ENCODE data around the gene S100A5. TPM values are rescaled to one million over a fixed set of nuclear protein-coding genes. Genes with fewer than 3 reads are reported as not detected.
"Not testable (repeated sequence)": the region's sequence is repeated elsewhere in the genome, so short reads cannot be mapped to it uniquely, and the experiment has no call there.

S100A5 gene
- polyA plus RNA-seq, 4 donors: 0.18 TPM; not detected in 3

DNA sequence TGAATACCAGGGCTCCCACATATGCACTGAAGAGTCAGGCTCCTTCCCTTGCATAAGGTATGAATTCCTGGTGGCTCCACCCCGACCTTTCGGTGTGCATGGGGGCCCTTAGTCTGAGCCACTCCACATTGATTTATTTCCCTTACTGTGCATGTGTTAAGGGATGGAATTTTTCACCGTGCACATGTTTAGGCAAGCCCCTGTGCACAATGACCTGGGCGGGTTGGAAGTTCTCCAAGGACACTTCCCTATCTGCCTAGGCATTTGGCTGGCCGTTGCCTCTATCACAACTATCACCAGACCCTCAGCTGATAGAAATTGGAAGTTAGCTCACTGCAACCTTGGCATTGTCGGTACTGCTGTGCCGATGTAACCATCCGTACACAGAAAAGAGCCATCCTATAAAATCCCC, 14.6 kb downstream of the S100A5 start:
- no peak overlapping the region for H3K4me3 ChIP-seq (ENCODE audit: low read depth in 1 of 3, low read length in 3 of 3)
- DNase-seq (no peak), FAIRE-seq (no peak)
- no peaks in the 10 kb centered on the region for H3K27me3 ChIP-seq (ENCODE audit: control insufficient read depth in 3 of 3, insufficient read depth in 3 of 3, low read length in 3 of 3)
- peaks cover 0 to 11% (median 0%) of the 10 kb centered on the region in 3 donors for H3K4me1 ChIP-seq (ENCODE audit: control insufficient read depth in 3 of 3, insufficient read depth in 2 of 3, low read depth in 1 of 3, low read length in 2 of 3)
- H3K27ac ChIP-seq (ENCODE audit: low read depth in 1 of 3, low read length in 2 of 3): no peak overlapping the region
- H3K36me3 ChIP-seq (ENCODE audit: control insufficient read depth in 3 of 3, insufficient read depth in 2 of 3, low read depth in 1 of 3, low read length in 3 of 3): no peaks in the 10 kb centered on the region
- H3K9me3 ChIP-seq (ENCODE audit: control insufficient read depth in 2 of 2, insufficient read depth in 1 of 2, low read depth in 1 of 2, low read length in 1 of 2): no peaks in the 10 kb centered on the region
- WGBS, 3 donors: 45 to 56% (median 50%) methylated on average over 8 of the region's 8 CpGs

DNA sequence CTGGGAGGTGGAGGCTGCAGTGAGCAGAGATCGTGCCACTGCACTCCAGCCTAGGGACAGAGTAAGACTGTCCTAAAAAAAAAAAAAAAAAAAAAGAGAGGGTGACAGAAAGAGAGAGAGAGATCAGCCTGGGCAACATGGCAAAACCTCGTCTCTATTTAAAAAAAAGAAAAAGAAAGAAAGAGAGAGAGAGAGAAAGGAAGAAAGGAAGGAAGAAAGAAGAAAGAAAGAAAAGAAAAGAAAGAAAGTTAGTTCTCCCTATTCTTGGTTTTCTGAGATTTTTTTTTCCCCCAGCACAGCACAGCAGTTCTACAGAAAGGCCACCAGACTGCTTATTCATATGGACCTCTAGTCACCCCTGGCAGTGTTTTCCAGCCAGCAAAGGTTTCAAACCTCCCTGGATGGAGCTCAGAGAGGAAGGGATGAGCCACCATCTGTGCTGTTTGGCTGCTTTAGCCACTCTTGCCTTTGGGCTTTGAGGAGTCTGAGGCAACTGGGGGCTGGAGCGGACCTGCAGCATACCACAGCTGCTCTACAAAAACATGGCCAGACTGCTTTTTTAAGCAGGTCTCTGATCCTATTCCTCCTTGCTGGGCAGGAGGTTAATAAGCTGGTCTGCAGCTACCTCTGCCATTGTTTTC, 15.5 kb downstream of the S100A5 start:
- Histone ChIP-seq H3K4me3 (ENCODE audit: low read depth in 1 of 3, low read length in 3 of 3) (no peak overlapping the region), H3K4me1 (ENCODE audit: control insufficient read depth in 3 of 3, insufficient read depth in 2 of 3, low read depth in 1 of 3, low read length in 2 of 3) (peaks cover 0 to 19% (median 5%) of the 10 kb centered on the region in 3 donors), H3K27me3 (ENCODE audit: control insufficient read depth in 3 of 3, insufficient read depth in 3 of 3, low read length in 3 of 3) (no peaks in the 10 kb centered on the region), H3K9me3 (ENCODE audit: control insufficient read depth in 2 of 2, insufficient read depth in 1 of 2, low read depth in 1 of 2, low read length in 1 of 2) (no peaks in the 10 kb centered on the region), H3K27ac (ENCODE audit: low read depth in 1 of 3, low read length in 2 of 3) (no peak overlapping the region), H3K36me3 (ENCODE audit: control insufficient read depth in 3 of 3, insufficient read depth in 2 of 3, low read depth in 1 of 3, low read length in 3 of 3) (no peaks in the 10 kb centered on the region)
- no peak for DNase-seq
- no peak for FAIRE-seq
- WGBS, 3 donors: 61 to 69% (median 61%) methylated on average over 3 of the region's 3 CpGs

DNA sequence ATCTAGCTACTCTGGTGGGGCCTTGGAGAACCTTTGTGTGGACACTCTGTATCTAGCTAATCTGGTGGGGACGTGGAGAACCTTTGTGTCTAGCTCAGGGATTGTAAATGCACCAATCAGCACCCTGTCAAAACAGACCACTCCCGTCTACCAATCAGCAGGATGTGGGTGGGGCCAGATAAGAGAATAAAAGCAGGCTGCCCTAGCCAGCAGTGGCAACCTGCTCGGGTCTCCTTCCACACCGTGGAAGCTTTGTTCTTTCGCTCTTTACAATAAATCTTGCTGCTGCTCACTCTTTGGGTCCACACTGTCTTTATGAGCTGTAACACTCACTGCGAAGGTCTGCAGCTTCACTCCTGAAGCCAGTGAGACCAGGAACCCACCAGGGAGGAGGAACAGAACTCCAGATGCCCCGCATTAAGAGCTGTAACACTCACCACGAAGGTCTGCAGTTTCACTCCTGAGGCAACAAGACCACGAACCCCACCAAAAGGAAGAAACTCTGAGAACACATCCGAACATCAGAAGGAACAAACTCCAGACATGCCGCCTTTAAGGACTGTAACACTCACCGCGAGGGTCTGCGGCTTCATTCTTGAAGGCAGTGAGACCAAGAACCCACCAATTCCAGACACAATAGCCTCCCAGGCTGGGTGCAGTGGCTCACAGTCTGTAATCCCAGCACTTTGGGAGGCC, 18.2 kb downstream of the S100A5 start:
- H3K4me1 ChIP-seq (ENCODE audit: control insufficient read depth in 3 of 3, insufficient read depth in 2 of 3, low read depth in 1 of 3, low read length in 2 of 3): peaks cover 0 to 19% (median 5%) of the 10 kb centered on the region in 3 donors
- H3K27me3 ChIP-seq (ENCODE audit: control insufficient read depth in 3 of 3, insufficient read depth in 3 of 3, low read length in 3 of 3); H3K27ac ChIP-seq (ENCODE audit: low read depth in 1 of 3, low read length in 2 of 3); H3K36me3 ChIP-seq (ENCODE audit: control insufficient read depth in 3 of 3, insufficient read depth in 2 of 3, low read depth in 1 of 3, low read length in 3 of 3); H3K9me3 ChIP-seq (ENCODE audit: control insufficient read depth in 2 of 2, insufficient read depth in 1 of 2, low read depth in 1 of 2, low read length in 1 of 2); DNase-seq; H3K4me3 ChIP-seq (ENCODE audit: low read depth in 1 of 3, low read length in 3 of 3); FAIRE-seq: not testable (repeated sequence)
- 77% methylated on average over 13 to 14 of the region's 14 CpGs for WGBS, 3 donors

DNA sequence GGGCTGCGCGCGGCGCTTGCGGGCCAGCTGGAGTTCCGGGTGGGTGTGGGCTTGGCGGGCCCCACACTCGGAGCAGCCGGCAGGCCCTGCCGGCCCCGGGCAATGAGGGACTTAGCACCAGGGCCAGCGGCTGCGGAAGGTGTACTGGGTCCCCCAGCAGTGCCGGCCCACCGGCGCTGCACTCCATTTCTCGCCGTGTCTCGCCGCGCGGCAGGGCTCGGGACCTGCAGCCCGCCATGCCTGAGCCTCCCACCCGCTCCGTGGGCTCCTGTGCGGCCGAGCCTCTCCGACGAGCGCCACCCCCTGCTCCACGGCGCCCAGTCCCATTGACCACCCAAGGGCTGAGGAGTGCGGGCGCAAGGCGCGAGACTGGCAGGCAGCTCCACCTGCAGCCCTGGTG, 18.9 kb downstream of the S100A5 start:
- FAIRE-seq; H3K27me3 ChIP-seq (ENCODE audit: control insufficient read depth in 3 of 3, insufficient read depth in 3 of 3, low read length in 3 of 3); H3K4me3 ChIP-seq (ENCODE audit: low read depth in 1 of 3, low read length in 3 of 3); H3K36me3 ChIP-seq (ENCODE audit: control insufficient read depth in 3 of 3, insufficient read depth in 2 of 3, low read depth in 1 of 3, low read length in 3 of 3); H3K9me3 ChIP-seq (ENCODE audit: control insufficient read depth in 2 of 2, insufficient read depth in 1 of 2, low read depth in 1 of 2, low read length in 1 of 2); DNase-seq; H3K27ac ChIP-seq (ENCODE audit: low read depth in 1 of 3, low read length in 2 of 3): not testable (repeated sequence)
- 97 to 98% (median 97%) methylated on average over 27 to 37 of the region's 37 CpGs for WGBS, 3 donors
- peaks cover 0 to 19% (median 5%) of the 10 kb centered on the region in 3 donors for H3K4me1 ChIP-seq (ENCODE audit: control insufficient read depth in 3 of 3, insufficient read depth in 2 of 3, low read depth in 1 of 3, low read length in 2 of 3)

DNA sequence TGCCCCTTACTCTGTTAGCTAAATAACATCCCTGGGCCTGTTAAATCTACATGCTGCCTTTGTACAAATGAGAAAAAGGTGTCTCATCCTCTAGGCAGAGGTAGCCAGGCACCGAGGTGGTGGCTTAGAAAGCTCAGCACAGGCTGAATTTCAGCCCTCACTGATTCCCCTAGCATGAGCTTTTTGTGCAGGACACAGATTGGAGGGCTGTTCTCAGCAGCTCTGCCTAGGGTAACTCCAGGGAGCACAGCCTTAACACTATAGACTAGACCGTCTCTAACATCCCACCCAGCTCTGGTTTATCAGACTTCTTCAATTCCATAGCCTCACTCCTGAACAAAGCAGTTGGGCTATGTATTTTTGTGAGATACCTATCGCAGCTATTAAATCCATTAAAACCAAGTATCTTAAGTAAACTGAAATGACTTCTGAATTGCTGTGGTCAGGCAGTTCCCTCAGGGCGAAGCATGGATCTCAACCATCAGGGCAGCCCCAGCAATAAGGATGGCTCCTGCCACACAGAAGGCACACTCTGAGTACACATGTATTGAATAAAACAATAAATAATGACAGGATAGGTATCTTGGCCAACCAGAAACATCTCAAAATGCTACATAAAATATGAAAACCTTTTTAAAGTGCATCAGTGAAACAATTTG, 19.8 kb downstream of the S100A5 start:
- Histone ChIP-seq H3K36me3 (ENCODE audit: control insufficient read depth in 3 of 3, insufficient read depth in 2 of 3, low read depth in 1 of 3, low read length in 3 of 3) (no peaks in the 10 kb centered on the region), H3K27me3 (ENCODE audit: control insufficient read depth in 3 of 3, insufficient read depth in 3 of 3, low read length in 3 of 3) (no peaks in the 10 kb centered on the region), H3K9me3 (ENCODE audit: control insufficient read depth in 2 of 2, insufficient read depth in 1 of 2, low read depth in 1 of 2, low read length in 1 of 2) (no peaks in the 10 kb centered on the region), H3K4me1 (ENCODE audit: control insufficient read depth in 3 of 3, insufficient read depth in 2 of 3, low read depth in 1 of 3, low read length in 2 of 3) (peaks cover 0 to 21% (median 5%) of the 10 kb centered on the region in 3 donors), H3K27ac (ENCODE audit: low read depth in 1 of 3, low read length in 2 of 3) (peak overlapping the region; percentile 55 to 86 (median 70)), H3K4me3 (ENCODE audit: low read depth in 1 of 3, low read length in 3 of 3) (no peak overlapping the region)
- DNase-seq (no peak), FAIRE-seq (no peak)
- WGBS, 3 donors: 41 to 69% (median 63%) methylated on average over 4 of the region's 4 CpGs

DNA sequence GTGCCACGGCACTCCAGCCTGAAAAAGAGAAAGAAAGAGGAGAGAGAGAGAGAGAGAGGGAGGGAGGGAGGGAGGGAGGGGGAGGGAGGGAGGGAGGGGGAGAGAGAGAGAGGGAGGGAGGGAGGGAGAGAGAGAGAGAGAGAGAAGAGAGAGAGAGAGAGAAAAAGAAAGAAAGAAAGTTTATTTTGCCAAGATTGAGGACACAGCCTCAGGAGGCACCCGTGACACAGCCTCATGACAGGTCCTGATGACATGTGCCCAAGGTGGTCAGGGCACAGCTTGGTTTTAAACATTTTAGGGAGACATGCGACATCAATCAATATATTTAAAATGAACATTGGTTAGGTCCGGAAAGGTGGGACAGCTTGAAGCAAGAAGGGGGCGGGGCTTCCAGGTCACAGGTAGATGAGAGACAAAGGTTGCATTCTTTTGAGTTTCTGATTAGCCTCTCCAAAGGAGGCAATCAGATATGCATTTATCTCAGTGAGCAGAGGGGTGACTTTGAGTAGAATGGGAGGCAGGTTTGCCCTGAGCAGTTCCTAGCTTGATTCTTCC, 20.5 kb downstream of the S100A5 start:
- not testable (repeated sequence) for FAIRE-seq; H3K27me3 ChIP-seq (ENCODE audit: control insufficient read depth in 3 of 3, insufficient read depth in 3 of 3, low read length in 3 of 3); H3K36me3 ChIP-seq (ENCODE audit: control insufficient read depth in 3 of 3, insufficient read depth in 2 of 3, low read depth in 1 of 3, low read length in 3 of 3); H3K9me3 ChIP-seq (ENCODE audit: control insufficient read depth in 2 of 2, insufficient read depth in 1 of 2, low read depth in 1 of 2, low read length in 1 of 2)
- peak; percentile 84 to 89 for DNase-seq
- H3K27ac ChIP-seq (ENCODE audit: low read depth in 1 of 3, low read length in 2 of 3): peak overlapping the region; percentile 55 to 86 (median 81)
- 18 to 61% (median 48%) methylated on average over 4 to 5 of the region's 5 CpGs for WGBS, 3 donors
- peak overlapping the region in 1 of 3 donors; percentile 20 for H3K4me3 ChIP-seq (ENCODE audit: low read depth in 1 of 3, low read length in 3 of 3)
- H3K4me1 ChIP-seq (ENCODE audit: control insufficient read depth in 3 of 3, insufficient read depth in 2 of 3, low read depth in 1 of 3, low read length in 2 of 3): peaks cover 5 to 24% (median 7%) of the 10 kb centered on the region in 3 donors

DNA sequence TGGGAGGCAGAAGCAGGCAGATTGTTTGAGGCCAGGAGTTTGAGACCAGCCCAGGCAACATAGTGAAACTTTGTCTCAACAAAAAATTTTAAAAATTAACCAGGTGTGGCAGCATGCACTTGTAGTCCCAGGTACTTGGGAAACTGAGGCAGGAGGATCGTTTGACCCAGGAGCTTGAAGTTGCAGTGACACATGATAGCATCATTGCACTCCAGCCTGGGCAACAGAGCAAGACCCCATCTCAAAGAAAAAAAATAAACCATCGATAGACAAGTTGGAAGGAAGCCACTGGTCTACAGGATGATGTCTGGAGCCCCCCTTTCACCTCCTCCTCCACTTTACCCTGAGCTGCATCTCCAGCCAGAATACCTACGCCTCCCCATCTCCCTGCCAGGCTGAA, 21.5 kb downstream of the S100A5 start:
- 73 to 87% (median 79%) methylated on average over 3 of the region's 3 CpGs for WGBS, 3 donors
- Histone ChIP-seq H3K27ac (ENCODE audit: low read depth in 1 of 3, low read length in 2 of 3) (no peak overlapping the region), H3K27me3 (ENCODE audit: control insufficient read depth in 3 of 3, insufficient read depth in 3 of 3, low read length in 3 of 3) (no peaks in the 10 kb centered on the region), H3K36me3 (ENCODE audit: control insufficient read depth in 3 of 3, insufficient read depth in 2 of 3, low read depth in 1 of 3, low read length in 3 of 3) (no peaks in the 10 kb centered on the region), H3K4me3 (ENCODE audit: low read depth in 1 of 3, low read length in 3 of 3) (no peak overlapping the region), H3K4me1 (ENCODE audit: control insufficient read depth in 3 of 3, insufficient read depth in 2 of 3, low read depth in 1 of 3, low read length in 2 of 3) (peaks cover 7 to 24% (median 7%) of the 10 kb centered on the region in 3 donors), H3K9me3 (ENCODE audit: control insufficient read depth in 2 of 2, insufficient read depth in 1 of 2, low read depth in 1 of 2, low read length in 1 of 2) (no peaks in the 10 kb centered on the region)
- FAIRE-seq (no peak), DNase-seq (no peak)
